Testis (tissue), 2 donors: ENCODE data around the gene IL17RE.

Experiments used
- CTCF ChIP-seq, 3 experiments: fragments of 450-650 bp in 2 of 3; fragments of 200-600 bp in 1 of 3; sonication (generic) in 1 of 3; IDR thresholded peaks; one replicate each; pipeline ENCODE4 v1.5.1; 2016 to 2019; ENCODE audit warnings: antibody characterized with exemption in 3 of 3, mild to moderate bottlenecking in 2 of 3, moderate library complexity in 1 of 3
- POLR2A ChIP-seq: fragments of 450-650 bp; IDR thresholded peaks from one replicate; pipeline ENCODE4 v1.6.1; 2017; ENCODE audit warnings: antibody characterized with exemption, mild to moderate bottlenecking, moderate library complexity

- TF ChIP-seq CTCF (IDR thresholded peaks at IDR 0.05) (no peak), POLR2A (no peak)
These were observed 11.5 kb upstream of the IL17RE start for GRCh38 chr3:9891072-9891622.
